Panc1 (cell line): ENCODE measurements around the gene LRR1. TPM values are rescaled to one million over a fixed set of nuclear protein-coding genes. Genes with fewer than 3 reads are reported as not detected.

Experiments
- ATAC-seq: fragments of 200-7000 bp; cut with Tn5 transposase; 2 replicates; pipeline ENCODE4 v1.9.1; 2020; ENCODE audit warnings: mild to moderate bottlenecking, moderate library complexity
- BruUV-seq: library from RNA; stranded (reverse); fragments of 400-500 nt; replicated peaks from 2 replicates; lab custom pipeline; 2021; lab: Mats Ljungman, UMichigan
- CTCF ChIA-PET: fragments of 300-600 bp; sonication (Branson Sonifier 250); formaldehyde crosslinking; loops from one replicate; lab custom pipeline; 2022; ENCODE audit warnings: antibody characterized with exemption; lab: Charles Lee
- POLR2A ChIA-PET: fragments of 300-600 bp; sonication (Branson Sonifier 250); formaldehyde crosslinking; loops from one replicate; lab custom pipeline; 2022; ENCODE audit warnings: antibody characterized with exemption; lab: Charles Lee
- DNase-seq: peaks from one replicate; pipeline ENCODE4 v3.0.0-alpha.2; 2010; ENCODE audit warnings: low read depth, low spot score
- H3K27ac ChIP-seq: 2 replicates; pipeline ENCODE4 v1.5.1; 2011; ENCODE audit warnings: mild to moderate bottlenecking, low read length, inconsistent platforms
- H3K27me3 ChIP-seq: fragments of 200-500 bp; sonication (Bioruptor generic); 2 replicates; pipeline ENCODE4 v1.6.0; 2014; ENCODE audit warnings: low read length, inconsistent platforms; ENCODE audit not compliant: control insufficient read depth, insufficient read depth
- H3K36me3 ChIP-seq: fragments of 200-500 bp; sonication (Bioruptor generic); 2 replicates; pipeline ENCODE4 v1.5.1; 2014; ENCODE audit warnings: inconsistent platforms, mild to moderate bottlenecking, low read length, moderate library complexity; ENCODE audit not compliant: control insufficient read depth, insufficient read depth
- H3K4me1 ChIP-seq: 2 replicates; pipeline ENCODE4 v1.5.1; 2011; ENCODE audit warnings: inconsistent platforms, mild to moderate bottlenecking, low read length, moderate library complexity; ENCODE audit not compliant: control insufficient read depth, insufficient read depth
- H3K4me3 ChIP-seq, 2 experiments: 2 replicates each; pipeline ENCODE4 v1.5.1; 2011 to 2012; ENCODE audit warnings: low read depth in 2 of 2, low read length in 2 of 2, mild to moderate bottlenecking in 2 of 2, inconsistent platforms in 1 of 2, moderate library complexity in 1 of 2
- H3K9me3 ChIP-seq: fragments of 200-500 bp; sonication (Bioruptor generic); 2 replicates; pipeline ENCODE4 v1.5.1; 2014; ENCODE audit warnings: low read depth, mild to moderate bottlenecking, inconsistent platforms, low read length, moderate library complexity; ENCODE audit not compliant: control insufficient read depth, insufficient read depth
- CTCF ChIP-seq: fragments of 450-650 bp; IDR thresholded peaks from 2 replicates; pipeline ENCODE4 v1.5.1; 2017; ENCODE audit warnings: mild to moderate bottlenecking
- POLR2AphosphoS5 ChIP-seq: IDR thresholded peaks from 2 replicates; pipeline ENCODE4 v1.6.1; 2012; ENCODE audit warnings: mild to moderate bottlenecking, low read depth, low read length, moderate library complexity
- REST ChIP-seq, 2 experiments: IDR thresholded peaks; 2 replicates each; pipeline ENCODE4 v1.6.1; 2011 to 2012; ENCODE audit warnings: low read depth in 2 of 2, control low read depth in 1 of 2, low read length in 1 of 2, mild to moderate bottlenecking in 1 of 2, moderate library complexity in 1 of 2; ENCODE audit not compliant: insufficient read depth in 1 of 2
- SIN3A ChIP-seq: IDR thresholded peaks from 2 replicates; pipeline ENCODE4 v1.6.1; 2012; ENCODE audit warnings: low read depth, mild to moderate bottlenecking, low read length, moderate library complexity, borderline replicate concordance; ENCODE audit not compliant: insufficient read depth
- TCF7L2 ChIP-seq: IDR thresholded peaks from 2 replicates; pipeline ENCODE4 v1.6.1; 2011; ENCODE audit warnings: mild to moderate bottlenecking, low read depth, low read length, inconsistent platforms
- in situ Hi-C: cut with HindIII; loops from 2 replicates; pipeline ENCODE4 v1.10.0; 2016; ENCODE audit warnings: low sequenced_read_pairs, low pct_unique_long_range_greater_than_20kb
- intact Hi-C: fragments of 100-400 bp; cut with micrococcal nuclease; formaldehyde crosslinking; loops from one replicate; pipeline ENCODE4 v1.10.0; 2022; ENCODE audit not compliant: unreplicated experiment
- total RNA-seq: library from RNA; stranded (reverse); gene quantifications from one replicate; pipeline ENCODE4 v1.2.1, GENCODE V29; 2021; ENCODE audit not compliant: unreplicated experiment

Gene LRR1
- total RNA-seq, 1 experiment from 2014 or later: 23.3 TPM

- DNase-seq (no peak), ATAC-seq (no peak)
- ChIA-PET CTCF (no interaction called here), POLR2A (no interaction called here)
- H3K27me3 ChIP-seq: no peaks in the 10 kb centered on the region
- no peaks in the 10 kb centered on the region; the same call in 1 of the 2 replicates for H3K4me1 ChIP-seq
- no peaks in the 10 kb centered on the region for H3K9me3 ChIP-seq
- TF ChIP-seq POLR2AphosphoS5: no peak
- TF ChIP-seq CTCF: no peak
- TF ChIP-seq TCF7L2: no peak
- no peak for TF ChIP-seq SIN3A
- no peak for TF ChIP-seq REST (IDR thresholded peaks at IDR 0.05; ENCODE audit: insufficient read depth in 1 of 2, low read depth in 2 of 2, low read length in 1 of 2)
- H3K36me3 ChIP-seq: peaks cover 2% of the 10 kb centered on the region; the same call in 1 of the 2 replicates
- H3K4me3 ChIP-seq: no peak overlapping the region
- no TSS peak for BruUV-seq
- in situ Hi-C loops (no loop called here), intact Hi-C loops (no loop called here)
- H3K27ac ChIP-seq: no peak overlapping the region
Measured at GRCh38 chr14:49607583-49607982, 8.8 kb downstream of the LRR1 start.

GRCh38 chr14:49612251-49612650, 13.5 kb downstream of the LRR1 start:
- in situ Hi-C loops: no loop called here
- no TSS peak for BruUV-seq
- Histone ChIP-seq H3K27ac (no peak overlapping the region), H3K4me1 (peaks cover 3% of the 10 kb centered on the region; the same call in 1 of the 2 replicates), H3K27me3 (no peaks in the 10 kb centered on the region), H3K36me3 (peaks cover 3% of the 10 kb centered on the region; the same call in 1 of the 2 replicates), H3K4me3 (no peak overlapping the region), H3K9me3 (no peaks in the 10 kb centered on the region)
- ATAC-seq (no peak), DNase-seq (no peak)
- CTCF ChIA-PET: no interaction called here
- TF ChIP-seq TCF7L2: no peak
- TF ChIP-seq SIN3A: no peak
- no peak for TF ChIP-seq POLR2AphosphoS5
- TF ChIP-seq REST (IDR thresholded peaks at IDR 0.05; ENCODE audit: insufficient read depth in 1 of 2, low read depth in 2 of 2, low read length in 1 of 2): no peak
- no peak for TF ChIP-seq CTCF
- POLR2A ChIA-PET: no interaction called here
- intact Hi-C loops: no loop called here
